Parathyroid adenoma (tissue), 2 donors: ENCODE data around the gene IDUA.

Experiments
- H2AFZ ChIP-seq: fragments of 300-600 bp; sonication (generic); one replicate; pipeline ENCODE4 v1.7.0; 2017; ENCODE audit warnings: antibody characterized with exemption, mild to moderate bottlenecking
- H3K27ac ChIP-seq: fragments of 300-600 bp; sonication (generic); one replicate; pipeline ENCODE4 v1.7.0; 2017
- H3K27me3 ChIP-seq: fragments of 300-600 bp; sonication (generic); one replicate; pipeline ENCODE4 v1.7.0; 2017; ENCODE audit warnings: low read length; ENCODE audit not compliant: control insufficient read depth, insufficient read depth
- H3K36me3 ChIP-seq: fragments of 300-600 bp; sonication (generic); one replicate; pipeline ENCODE4 v1.7.0; 2017; ENCODE audit warnings: low read length; ENCODE audit not compliant: control insufficient read depth, insufficient read depth
- H3K4me1 ChIP-seq: fragments of 300-600 bp; sonication (generic); one replicate; pipeline ENCODE4 v1.7.0; 2017; ENCODE audit warnings: control low read depth
- H3K4me2 ChIP-seq: fragments of 300-600 bp; sonication (generic); one replicate; pipeline ENCODE4 v1.7.0; 2017; ENCODE audit warnings: low read length
- H3K4me3 ChIP-seq: fragments of 300-600 bp; sonication (generic); one replicate; pipeline ENCODE4 v1.7.0; 2017; ENCODE audit warnings: low read depth, low read length
- H3K79me2 ChIP-seq: fragments of 300-600 bp; sonication (generic); one replicate; pipeline ENCODE4 v1.7.0; 2017; ENCODE audit warnings: control low read depth
- H3K9ac ChIP-seq: fragments of 300-600 bp; sonication (generic); one replicate; pipeline ENCODE4 v1.7.0; 2017; ENCODE audit warnings: mild to moderate bottlenecking
- H3K9me3 ChIP-seq: fragments of 300-600 bp; sonication (generic); one replicate; pipeline ENCODE4 v1.7.0; 2017; ENCODE audit warnings: low read length; ENCODE audit not compliant: control insufficient read depth
- CTCF ChIP-seq: fragments of 300-600 bp; sonication (generic); IDR thresholded peaks from one replicate; pipeline ENCODE4 v1.7.0; 2017; ENCODE audit warnings: antibody characterized with exemption, mild to moderate bottlenecking
- donor health status: primary hyperparathyroidism.

IDUA gene

GRCh38 chr4:1030031-1030430 is 43.2 kb downstream of the IDUA start:
- no peaks in the 10 kb centered on the region for H3K27me3 ChIP-seq
- TF ChIP-seq CTCF = no peak
- no peak overlapping the region for H3K9ac ChIP-seq
- H3K4me1 ChIP-seq = no peaks in the 10 kb centered on the region
- H3K4me3 ChIP-seq = no peak overlapping the region
- H3K27ac ChIP-seq = no peak overlapping the region
- no peaks in the 10 kb centered on the region for H3K79me2 ChIP-seq
- no peak overlapping the region for H2AFZ ChIP-seq
- H3K36me3 ChIP-seq = no peaks in the 10 kb centered on the region
- H3K4me2 ChIP-seq = no peak overlapping the region
- H3K9me3 ChIP-seq = no peaks in the 10 kb centered on the region

DNA sequence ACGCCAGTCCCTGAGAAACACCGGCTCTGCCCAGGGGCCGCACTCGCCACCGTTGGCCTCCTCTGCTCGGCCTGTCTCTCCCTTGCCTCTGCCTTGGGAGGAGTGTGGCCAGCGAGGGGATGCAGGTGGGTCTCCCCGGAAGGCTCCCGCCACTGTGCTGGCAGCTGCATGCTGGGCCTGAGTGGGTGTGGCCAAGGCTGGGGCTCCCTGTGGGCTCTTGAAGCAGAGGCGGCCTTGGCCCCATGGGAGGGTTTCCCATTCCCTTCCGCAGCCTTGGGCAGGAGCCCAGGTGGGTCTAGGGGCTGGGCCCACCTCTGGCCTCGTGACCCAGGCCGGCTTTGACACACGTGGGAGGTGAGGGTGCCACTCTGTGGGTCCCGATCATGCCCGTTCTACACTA is 43.7 kb downstream of the IDUA start:
- no peak overlapping the region for H3K4me3 ChIP-seq
- H3K79me2 ChIP-seq = no peaks in the 10 kb centered on the region
- no peaks in the 10 kb centered on the region for H3K27me3 ChIP-seq
- no peak overlapping the region for H2AFZ ChIP-seq
- H3K4me1 ChIP-seq = no peaks in the 10 kb centered on the region
- H3K9ac ChIP-seq = no peak overlapping the region
- no peaks in the 10 kb centered on the region for H3K36me3 ChIP-seq
- H3K9me3 ChIP-seq = no peaks in the 10 kb centered on the region
- H3K4me2 ChIP-seq = no peak overlapping the region
- no peak overlapping the region for H3K27ac ChIP-seq
- TF ChIP-seq CTCF = no peak

- Histone ChIP-seq H2AFZ (no peak overlapping the region), H3K27ac (no peak overlapping the region), H3K9me3 (no peaks in the 10 kb centered on the region), H3K36me3 (no peaks in the 10 kb centered on the region), H3K9ac (no peak overlapping the region), H3K79me2 (no peaks in the 10 kb centered on the region), H3K4me2 (no peak overlapping the region), H3K4me3 (no peak overlapping the region), H3K27me3 (no peaks in the 10 kb centered on the region), H3K4me1 (no peaks in the 10 kb centered on the region)
- no peak for TF ChIP-seq CTCF
Observed at GRCh38 chr4:1031346-1031745, 44.5 kb downstream of the IDUA start.

DNA sequence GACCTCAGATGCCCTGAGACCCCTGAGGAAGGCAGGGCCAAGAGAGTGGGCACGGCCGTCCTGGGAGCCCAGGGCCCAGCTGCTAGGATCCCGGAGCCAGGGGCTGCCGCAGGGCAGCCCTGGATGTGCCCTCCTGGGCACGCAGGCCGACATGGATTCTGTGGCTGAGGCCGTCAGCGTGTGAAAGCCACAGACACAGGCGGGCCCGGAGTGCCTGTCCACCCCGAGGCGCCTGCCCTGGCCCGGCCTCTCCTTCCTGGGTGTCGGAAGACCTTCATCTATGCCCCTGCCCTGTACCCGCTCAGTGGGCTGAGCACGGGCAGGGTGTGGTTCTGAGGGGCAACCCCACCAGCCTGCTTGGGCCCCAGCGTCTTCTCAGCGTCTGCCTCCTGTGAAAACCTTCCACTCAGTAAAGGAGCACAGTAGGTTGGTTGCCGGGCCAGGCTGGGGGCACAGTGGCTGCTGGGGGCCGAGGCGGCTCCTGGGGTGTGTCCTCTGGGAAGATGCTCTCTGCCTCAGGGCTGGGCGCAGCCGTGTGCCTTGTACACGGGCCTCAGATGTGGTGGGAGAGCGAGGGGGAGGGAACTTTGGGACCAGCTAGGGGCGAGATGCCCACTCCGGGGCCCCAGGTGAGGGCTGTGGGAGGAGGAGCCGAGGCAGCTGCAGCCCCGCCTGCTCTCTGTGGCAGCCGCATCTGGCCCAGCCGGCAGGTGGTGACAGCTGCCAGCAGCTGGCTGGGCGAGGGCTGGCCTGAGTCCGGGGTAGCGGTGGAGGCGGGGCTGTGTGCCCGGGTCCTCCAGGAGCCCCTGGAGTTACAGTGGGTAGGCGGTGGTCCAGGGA is 45.3 kb downstream of the IDUA start:
- H3K4me1 ChIP-seq = no peaks in the 10 kb centered on the region
- H3K4me2 ChIP-seq = no peak overlapping the region
- H3K9me3 ChIP-seq = no peaks in the 10 kb centered on the region
- no peaks in the 10 kb centered on the region for H3K27me3 ChIP-seq
- H2AFZ ChIP-seq = no peak overlapping the region
- H3K36me3 ChIP-seq = no peaks in the 10 kb centered on the region
- no peak overlapping the region for H3K9ac ChIP-seq
- TF ChIP-seq CTCF = no peak
- H3K79me2 ChIP-seq = no peaks in the 10 kb centered on the region
- no peak overlapping the region for H3K4me3 ChIP-seq
- H3K27ac ChIP-seq = no peak overlapping the region

DNA sequence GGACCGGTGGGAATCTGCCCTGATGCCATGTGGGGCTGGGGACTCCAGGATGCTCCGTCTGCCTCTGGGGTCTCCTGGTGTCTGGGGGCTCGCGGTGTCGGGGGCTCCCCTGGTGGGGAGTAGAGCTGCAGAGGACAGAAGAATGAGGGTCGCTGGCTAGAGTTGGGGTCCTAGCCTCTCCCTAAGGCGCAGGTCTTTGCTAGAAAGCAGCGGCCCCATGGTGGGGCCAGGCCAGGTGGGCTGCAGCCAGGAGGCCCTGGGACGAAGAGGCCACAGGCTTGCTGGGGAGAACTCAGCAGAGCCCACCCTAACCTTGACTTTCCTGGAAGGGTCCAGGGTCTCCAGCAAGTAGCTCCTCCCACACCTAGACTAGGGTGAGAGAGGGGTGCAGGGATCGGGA is 46.0 kb downstream of the IDUA start:
- Histone ChIP-seq H3K4me3 (no peak overlapping the region), H3K4me1 (no peaks in the 10 kb centered on the region), H3K9ac (no peak overlapping the region), H3K9me3 (no peaks in the 10 kb centered on the region), H3K79me2 (no peaks in the 10 kb centered on the region), H3K27me3 (no peaks in the 10 kb centered on the region), H2AFZ (no peak overlapping the region), H3K27ac (no peak overlapping the region), H3K4me2 (no peak overlapping the region), H3K36me3 (no peaks in the 10 kb centered on the region)
- TF ChIP-seq CTCF = no peak
